ENCODE data around the gene DDR2. TPM values are rescaled to one million over a fixed set of nuclear protein-coding genes. Genes with fewer than 3 reads are reported as not detected.

DDR2 gene
- total RNA-seq, 1 donor from 2014 or later, result 4.7 TPM

- DNase-seq (ENCODE audit: low read depth) (no peak), FAIRE-seq (no peak)
- no peak for TF ChIP-seq CTCF (IDR thresholded peaks at IDR 0.05; ENCODE audit: insufficient read depth, low read length, severe bottlenecking)
- Histone ChIP-seq H3K36me3 (ENCODE audit: control insufficient read depth, insufficient read depth, low read length) (no peaks in the 10 kb centered on the region), H3K4me3 (ENCODE audit: low read depth, low read length) (no peak overlapping the region), H3K27me3 (ENCODE audit: control insufficient read depth, insufficient read depth, low read length) (no peaks in the 10 kb centered on the region)
Measured at GRCh38 chr1:162632698-162633080, 425 bp downstream of the DDR2 start.

- H3K27me3 ChIP-seq (ENCODE audit: control insufficient read depth, insufficient read depth, low read length), result no peaks in the 10 kb centered on the region
- no peaks in the 10 kb centered on the region for H3K36me3 ChIP-seq (ENCODE audit: control insufficient read depth, insufficient read depth, low read length)
- H3K4me3 ChIP-seq (ENCODE audit: low read depth, low read length), result no peak overlapping the region
- TF ChIP-seq CTCF (IDR thresholded peaks at IDR 0.05; ENCODE audit: insufficient read depth, low read length, severe bottlenecking), result no peak
- no peak for FAIRE-seq
- DNase-seq (ENCODE audit: low read depth), result no peak
Measured at GRCh38 chr1:162633081-162633762, 958 bp downstream of the DDR2 start.

GRCh38 chr1:162635418-162635817 is 3.2 kb downstream of the DDR2 start:
- no peak for DNase-seq (ENCODE audit: low read depth)
- Histone ChIP-seq H3K27me3 (ENCODE audit: control insufficient read depth, insufficient read depth, low read length) (no peaks in the 10 kb centered on the region), H3K4me3 (ENCODE audit: low read depth, low read length) (no peak overlapping the region), H3K36me3 (ENCODE audit: control insufficient read depth, insufficient read depth, low read length) (no peaks in the 10 kb centered on the region)
- no peak for TF ChIP-seq CTCF (IDR thresholded peaks at IDR 0.05; ENCODE audit: insufficient read depth, low read length, severe bottlenecking)
- FAIRE-seq, result peak; percentile 47

GRCh38 chr1:162639718-162640117 is 7.5 kb downstream of the DDR2 start:
- FAIRE-seq (no peak), DNase-seq (ENCODE audit: low read depth) (no peak)
- H3K36me3 ChIP-seq (ENCODE audit: control insufficient read depth, insufficient read depth, low read length), result no peaks in the 10 kb centered on the region
- H3K4me3 ChIP-seq (ENCODE audit: low read depth, low read length), result no peak overlapping the region
- no peaks in the 10 kb centered on the region for H3K27me3 ChIP-seq (ENCODE audit: control insufficient read depth, insufficient read depth, low read length)
- TF ChIP-seq CTCF (IDR thresholded peaks at IDR 0.05; ENCODE audit: insufficient read depth, low read length, severe bottlenecking), result no peak

GRCh38 chr1:162641114-162641513 is 8.8 kb downstream of the DDR2 start:
- DNase-seq (ENCODE audit: low read depth), result no peak
- H3K27me3 ChIP-seq (ENCODE audit: control insufficient read depth, insufficient read depth, low read length), result no peaks in the 10 kb centered on the region
- no peak for TF ChIP-seq CTCF (IDR thresholded peaks at IDR 0.05; ENCODE audit: insufficient read depth, low read length, severe bottlenecking)
- no peak for FAIRE-seq
- H3K4me3 ChIP-seq (ENCODE audit: low read depth, low read length), result no peak overlapping the region
- H3K36me3 ChIP-seq (ENCODE audit: control insufficient read depth, insufficient read depth, low read length), result no peaks in the 10 kb centered on the region

- no peaks in the 10 kb centered on the region for H3K27me3 ChIP-seq (ENCODE audit: control insufficient read depth, insufficient read depth, low read length)
- H3K4me3 ChIP-seq (ENCODE audit: low read depth, low read length), result no peak overlapping the region
- FAIRE-seq, result no peak
- no peaks in the 10 kb centered on the region for H3K36me3 ChIP-seq (ENCODE audit: control insufficient read depth, insufficient read depth, low read length)
- DNase-seq (ENCODE audit: low read depth), result no peak
- TF ChIP-seq CTCF (IDR thresholded peaks at IDR 0.05; ENCODE audit: insufficient read depth, low read length, severe bottlenecking), result no peak
Measured at GRCh38 chr1:162644986-162645314, 12.7 kb downstream of the DDR2 start.
